IMR-90 (cell line): Measurements from ENCODE around the gene PAEP.

Experiments
- BHLHE40 ChIP-seq: fragments of 150-350 bp; IDR thresholded peaks from 2 replicates; pipeline ENCODE4 v1.6.1; 2016; ENCODE audit warnings: mild to moderate bottlenecking, low read depth, low read length
- CEBPB ChIP-seq: IDR thresholded peaks from 2 replicates; pipeline ENCODE4 v1.6.1; 2012; ENCODE audit warnings: low read depth, low read length, improper control_type of control experiment
- MAFK ChIP-seq: IDR thresholded peaks from 2 replicates; pipeline ENCODE4 v1.6.1; 2012; ENCODE audit warnings: low read depth, low read length, improper control_type of control experiment
- POLR2A ChIP-seq: IDR thresholded peaks from 2 replicates; pipeline ENCODE4 v1.6.1; 2012; ENCODE audit warnings: mild to moderate bottlenecking, low read depth, low read length
- RCOR1 ChIP-seq: IDR thresholded peaks from 2 replicates; pipeline ENCODE4 v1.6.1; 2012; ENCODE audit warnings: mild to moderate bottlenecking, low read length, improper control_type of control experiment; ENCODE audit not compliant: insufficient replicate concordance
- RFX5 ChIP-seq: IDR thresholded peaks from 2 replicates; pipeline ENCODE4 v1.8.0; 2012; ENCODE audit warnings: low read depth, mild to moderate bottlenecking, low read length, moderate library complexity
- USF2 ChIP-seq: fragments of 150-350 bp; IDR thresholded peaks from 2 replicates; pipeline ENCODE4 v1.6.1; 2017; ENCODE audit warnings: mild to moderate bottlenecking, antibody characterized with exemption, low read length, low read depth
- TF ChIP-seq, protein P1 (sequence below): conservative IDR thresholded peaks from 2 replicates; pipeline ENCODE4 v1.5.1; 2012; ENCODE audit warnings: mild to moderate bottlenecking, low read depth, low read length, improper control_type of control experiment

DNA sequence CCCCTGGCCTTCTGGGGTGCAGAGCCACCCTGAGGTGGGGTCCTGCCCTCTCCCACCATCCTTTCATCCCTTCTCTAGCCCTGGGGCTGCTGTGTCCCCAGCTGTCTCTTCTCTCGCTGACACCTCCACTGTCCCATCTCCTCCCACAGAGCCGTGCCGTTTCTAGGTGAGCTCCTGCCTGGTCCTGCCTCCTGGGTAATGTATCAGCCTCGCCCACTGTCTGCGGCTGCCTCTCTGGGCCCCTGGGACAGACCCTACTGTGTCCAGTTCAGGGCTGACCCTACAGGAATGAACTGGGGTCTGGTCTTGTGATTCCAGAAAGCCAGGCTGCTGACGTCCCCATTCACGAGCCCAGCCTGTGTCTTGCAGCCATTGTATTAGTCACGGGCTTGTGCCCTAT lies 4.1 kb downstream of the PAEP start:
- TF ChIP-seq, protein P1, sequence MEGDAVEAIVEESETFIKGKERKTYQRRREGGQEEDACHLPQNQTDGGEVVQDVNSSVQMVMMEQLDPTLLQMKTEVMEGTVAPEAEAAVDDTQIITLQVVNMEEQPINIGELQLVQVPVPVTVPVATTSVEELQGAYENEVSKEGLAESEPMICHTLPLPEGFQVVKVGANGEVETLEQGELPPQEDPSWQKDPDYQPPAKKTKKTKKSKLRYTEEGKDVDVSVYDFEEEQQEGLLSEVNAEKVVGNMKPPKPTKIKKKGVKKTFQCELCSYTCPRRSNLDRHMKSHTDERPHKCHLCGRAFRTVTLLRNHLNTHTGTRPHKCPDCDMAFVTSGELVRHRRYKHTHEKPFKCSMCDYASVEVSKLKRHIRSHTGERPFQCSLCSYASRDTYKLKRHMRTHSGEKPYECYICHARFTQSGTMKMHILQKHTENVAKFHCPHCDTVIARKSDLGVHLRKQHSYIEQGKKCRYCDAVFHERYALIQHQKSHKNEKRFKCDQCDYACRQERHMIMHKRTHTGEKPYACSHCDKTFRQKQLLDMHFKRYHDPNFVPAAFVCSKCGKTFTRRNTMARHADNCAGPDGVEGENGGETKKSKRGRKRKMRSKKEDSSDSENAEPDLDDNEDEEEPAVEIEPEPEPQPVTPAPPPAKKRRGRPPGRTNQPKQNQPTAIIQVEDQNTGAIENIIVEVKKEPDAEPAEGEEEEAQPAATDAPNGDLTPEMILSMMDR, result no peak
- TF ChIP-seq MAFK, result no peak
- TF ChIP-seq POLR2A, result no peak
- no peak for TF ChIP-seq CEBPB
- TF ChIP-seq RCOR1, result no peak
- TF ChIP-seq USF2, result no peak
- TF ChIP-seq RFX5, result no peak
- no peak for TF ChIP-seq BHLHE40
